Measurements from ENCODE around the gene FAM241B. TPM values are rescaled to one million over a fixed set of nuclear protein-coding genes. Genes with fewer than 3 reads are reported as not detected.

FAM241B gene
- polyA plus RNA-seq, 1 donor (not counting 4 experiments of a cell fraction or from before 2014, with no cell fraction given) = 7.9 TPM

GRCh38 chr10:69646185-69647060, 16.4 kb downstream of the FAM241B start:
- Histone ChIP-seq H3K4me3 (ENCODE audit: control insufficient read depth in 2 of 3, extremely low read depth in 1 of 3, insufficient read depth in 2 of 3, low read depth in 1 of 3, low read length in 3 of 3) (no peak overlapping the region), H3K27me3 (ENCODE audit: control insufficient read depth, extremely low read depth, insufficient read depth, low read length) (peaks cover 15% of the 10 kb centered on the region)

GRCh38 chr10:69647126-69647525, 17.1 kb downstream of the FAM241B start:
- peaks cover 15% of the 10 kb centered on the region for H3K27me3 ChIP-seq (ENCODE audit: control insufficient read depth, extremely low read depth, insufficient read depth, low read length)
- DNase-seq (ENCODE audit: low read depth, low spot score) (no peak), FAIRE-seq (no peak)
- no peak overlapping the region for H3K4me2 ChIP-seq (ENCODE audit: control insufficient read depth, extremely low read depth, insufficient read depth, low read depth, low read length)
- no peak overlapping the region for H3K27ac ChIP-seq (ENCODE audit: control insufficient read depth, insufficient read depth, low read length)
- H2AFZ ChIP-seq (ENCODE audit: control insufficient read depth, low read length) = no peak overlapping the region
- no peak overlapping the region for H3K4me3 ChIP-seq (ENCODE audit: control insufficient read depth in 2 of 3, extremely low read depth in 1 of 3, insufficient read depth in 2 of 3, low read depth in 1 of 3, low read length in 3 of 3)
- H3K9me1 ChIP-seq (ENCODE audit: control insufficient read depth, extremely low read depth, insufficient read depth, low read length) = no peaks in the 10 kb centered on the region
- no peak for TF ChIP-seq CTCF (optimal IDR thresholded peaks at IDR 0.05 in 1 of 3, IDR thresholded peaks at IDR 0.05 in 1 of 3, conservative IDR thresholded peaks at IDR 0.05 in 1 of 3; ENCODE audit: extremely low read depth in 1 of 3, insufficient read depth in 2 of 3, low read length in 3 of 3)
- no peak for TF ChIP-seq EZH2 (IDR thresholded peaks at IDR 0.05; ENCODE audit: low read length)
- dilution Hi-C loops (cut with MboI; ENCODE audit: extremely low pct_ligation_motif_present, low sequenced_read_pairs) = no loop called here
- no peaks in the 10 kb centered on the region for H3K36me3 ChIP-seq (ENCODE audit: control insufficient read depth in 2 of 2, extremely low read depth in 1 of 2, insufficient read depth in 2 of 2, low read length in 2 of 2)
- H3K79me2 ChIP-seq (ENCODE audit: control insufficient read depth, insufficient read depth, low read length) = no peaks in the 10 kb centered on the region
- no peak overlapping the region for H3K9ac ChIP-seq (ENCODE audit: control insufficient read depth, extremely low read depth, insufficient read depth, low read length)
- no peaks in the 10 kb centered on the region for H4K20me1 ChIP-seq (ENCODE audit: control insufficient read depth, extremely low read depth, insufficient read depth, low read length)
- peaks cover 1% of the 10 kb centered on the region for H3K4me1 ChIP-seq (ENCODE audit: control insufficient read depth, extremely low read depth, insufficient read depth, low read length)
- peaks cover 2% of the 10 kb centered on the region for H3K9me3 ChIP-seq (ENCODE audit: control insufficient read depth, low read depth, low read length)

More at GRCh38 chr10:69646185-69647060, 16.4 kb downstream of the FAM241B start:
- peaks cover 8% of the 10 kb centered on the region for H3K4me1 ChIP-seq (ENCODE audit: control insufficient read depth, extremely low read depth, insufficient read depth, low read length)
- no peaks in the 10 kb centered on the region for H3K9me1 ChIP-seq (ENCODE audit: control insufficient read depth, extremely low read depth, insufficient read depth, low read length)
- H3K9ac ChIP-seq (ENCODE audit: control insufficient read depth, extremely low read depth, insufficient read depth, low read length) = no peak overlapping the region
- TF ChIP-seq CTCF (optimal IDR thresholded peaks at IDR 0.05 in 1 of 3, IDR thresholded peaks at IDR 0.05 in 1 of 3, conservative IDR thresholded peaks at IDR 0.05 in 1 of 3; ENCODE audit: extremely low read depth in 1 of 3, insufficient read depth in 2 of 3, low read length in 3 of 3) = no peak
- no peak for TF ChIP-seq EZH2 (IDR thresholded peaks at IDR 0.05; ENCODE audit: low read length)
- dilution Hi-C loops (cut with MboI; ENCODE audit: extremely low pct_ligation_motif_present, low sequenced_read_pairs) = no loop called here
- H4K20me1 ChIP-seq (ENCODE audit: control insufficient read depth, extremely low read depth, insufficient read depth, low read length) = no peaks in the 10 kb centered on the region
- H3K9me3 ChIP-seq (ENCODE audit: control insufficient read depth, low read depth, low read length) = peaks cover 2% of the 10 kb centered on the region
- FAIRE-seq (no peak), DNase-seq (ENCODE audit: low read depth, low spot score) (no peak)
- H3K36me3 ChIP-seq (ENCODE audit: control insufficient read depth in 2 of 2, extremely low read depth in 1 of 2, insufficient read depth in 2 of 2, low read length in 2 of 2) = no peaks in the 10 kb centered on the region
- H3K4me2 ChIP-seq (ENCODE audit: control insufficient read depth, extremely low read depth, insufficient read depth, low read depth, low read length) = no peak overlapping the region
- no peak overlapping the region for H3K27ac ChIP-seq (ENCODE audit: control insufficient read depth, insufficient read depth, low read length)
- no peaks in the 10 kb centered on the region for H3K79me2 ChIP-seq (ENCODE audit: control insufficient read depth, insufficient read depth, low read length)
- H2AFZ ChIP-seq (ENCODE audit: control insufficient read depth, low read length) = no peak overlapping the region
